Sigmoid colon (tissue), 4 donors: Measurements from ENCODE around the gene CASP9.

Source experiments
- CTCF ChIP-seq, 4 experiments: fragments of 450-650 bp in 3 of 4; fragments of 200-600 bp in 1 of 4; IDR thresholded peaks; one replicate each; pipeline ENCODE4 v1.5.1; 2016 to 2019; ENCODE audit warnings: antibody characterized with exemption in 4 of 4, mild to moderate bottlenecking in 3 of 4, moderate library complexity in 2 of 4
- POLR2A ChIP-seq, 2 donors: fragments of 450-650 bp; IDR thresholded peaks; one replicate each; pipeline ENCODE4 v1.6.1; 2016; ENCODE audit warnings: antibody characterized with exemption in 2 of 2, mild to moderate bottlenecking in 2 of 2, moderate library complexity in 2 of 2
- POLR2AphosphoS5 ChIP-seq, 4 donors: sonication (generic); formaldehyde crosslinking; IDR thresholded peaks; one replicate each; pipeline ENCODE4 v1.6.1; 2017; ENCODE audit warnings: antibody characterized with exemption in 4 of 4

DNA sequence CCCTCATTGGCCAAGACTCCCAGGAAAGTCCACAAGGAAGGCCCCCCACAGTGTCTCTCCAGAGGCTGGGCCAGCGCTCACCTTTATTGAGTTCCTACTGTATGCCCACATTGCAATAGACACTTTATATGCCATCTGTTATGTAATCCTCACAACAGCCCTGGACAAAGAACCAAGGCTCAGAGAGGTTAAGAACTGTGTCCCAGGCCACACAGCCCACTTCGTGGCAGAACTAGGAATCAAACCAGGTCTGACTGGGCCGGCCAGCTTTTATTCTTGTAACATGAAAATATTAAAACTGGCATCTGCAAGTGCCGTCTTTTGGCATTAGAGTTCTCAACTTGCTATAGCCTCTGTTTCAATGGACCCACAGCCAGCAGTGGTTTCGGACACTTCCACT, 81.3 kb downstream of the CASP9 start:
- no peak for TF ChIP-seq CTCF (IDR thresholded peaks at IDR 0.05)
- TF ChIP-seq POLR2A (IDR thresholded peaks at IDR 0.05): no peak
- TF ChIP-seq POLR2AphosphoS5 (IDR thresholded peaks at IDR 0.05): no peak
